Measurements from ENCODE around the gene CCR1. TPM values are rescaled to one million over a fixed set of nuclear protein-coding genes. Genes with fewer than 3 reads are reported as not detected.

CCR1 gene
- total RNA-seq, result 1 to 10 TPM in 3 of 4 donors, under 1 TPM in 1; 0.77 to 9.1 (median 4.3) TPM

DNA sequence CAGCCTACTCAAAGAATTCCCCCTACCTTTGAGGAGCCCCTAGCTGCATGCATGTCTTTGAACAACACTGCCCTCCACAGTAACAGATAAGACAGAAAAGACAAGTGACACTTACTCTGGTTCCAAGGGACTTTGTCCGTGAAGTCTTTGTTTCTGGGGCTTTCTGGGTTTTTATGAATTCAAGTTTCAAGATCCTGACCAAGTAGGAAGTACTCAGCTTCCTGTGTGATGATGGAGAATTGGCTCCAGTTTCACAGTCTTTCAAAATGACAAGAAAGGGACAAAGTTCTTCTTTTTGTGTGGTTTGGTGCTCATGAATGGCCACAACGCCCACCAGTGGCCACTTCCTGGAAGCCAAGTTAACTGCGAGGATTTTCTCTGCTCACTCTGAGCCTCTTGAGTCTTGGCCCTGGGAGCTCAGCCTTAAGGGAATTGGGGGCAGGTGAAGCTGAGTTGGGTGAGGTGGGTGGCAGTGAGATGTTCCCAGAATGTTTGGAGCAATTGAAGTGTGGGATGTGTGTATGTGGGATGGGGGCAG, at the start of gene CCR1:
Gene CCR1, minus strand, starts transcription at position 147 of the 538 bp plus-strand sequence. CDS start 4,000 bp downstream, outside the sequence.
- no peak within 1 kb of the TSS for H3K27ac ChIP-seq
- no peaks in the 10 kb centered on the region for H3K36me3 ChIP-seq
- TF ChIP-seq POLR2A (IDR thresholded peaks at IDR 0.05), result no peak
- TF ChIP-seq, protein P1, sequence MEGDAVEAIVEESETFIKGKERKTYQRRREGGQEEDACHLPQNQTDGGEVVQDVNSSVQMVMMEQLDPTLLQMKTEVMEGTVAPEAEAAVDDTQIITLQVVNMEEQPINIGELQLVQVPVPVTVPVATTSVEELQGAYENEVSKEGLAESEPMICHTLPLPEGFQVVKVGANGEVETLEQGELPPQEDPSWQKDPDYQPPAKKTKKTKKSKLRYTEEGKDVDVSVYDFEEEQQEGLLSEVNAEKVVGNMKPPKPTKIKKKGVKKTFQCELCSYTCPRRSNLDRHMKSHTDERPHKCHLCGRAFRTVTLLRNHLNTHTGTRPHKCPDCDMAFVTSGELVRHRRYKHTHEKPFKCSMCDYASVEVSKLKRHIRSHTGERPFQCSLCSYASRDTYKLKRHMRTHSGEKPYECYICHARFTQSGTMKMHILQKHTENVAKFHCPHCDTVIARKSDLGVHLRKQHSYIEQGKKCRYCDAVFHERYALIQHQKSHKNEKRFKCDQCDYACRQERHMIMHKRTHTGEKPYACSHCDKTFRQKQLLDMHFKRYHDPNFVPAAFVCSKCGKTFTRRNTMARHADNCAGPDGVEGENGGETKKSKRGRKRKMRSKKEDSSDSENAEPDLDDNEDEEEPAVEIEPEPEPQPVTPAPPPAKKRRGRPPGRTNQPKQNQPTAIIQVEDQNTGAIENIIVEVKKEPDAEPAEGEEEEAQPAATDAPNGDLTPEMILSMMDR (IDR thresholded peaks at IDR 0.05), result no peak
- no peaks in the 10 kb centered on the region for H3K4me1 ChIP-seq
- H3K4me3 ChIP-seq, result no peak within 1 kb of the TSS
- H3K27me3 ChIP-seq, result no peaks in the 10 kb centered on the region
- DNase-seq, result no peak
- H3K9me3 ChIP-seq, result no peaks in the 10 kb centered on the region
- intact Hi-C loops (cut with DNase I; ENCODE audit: low total_unique reads), result no loop called here

DNA sequence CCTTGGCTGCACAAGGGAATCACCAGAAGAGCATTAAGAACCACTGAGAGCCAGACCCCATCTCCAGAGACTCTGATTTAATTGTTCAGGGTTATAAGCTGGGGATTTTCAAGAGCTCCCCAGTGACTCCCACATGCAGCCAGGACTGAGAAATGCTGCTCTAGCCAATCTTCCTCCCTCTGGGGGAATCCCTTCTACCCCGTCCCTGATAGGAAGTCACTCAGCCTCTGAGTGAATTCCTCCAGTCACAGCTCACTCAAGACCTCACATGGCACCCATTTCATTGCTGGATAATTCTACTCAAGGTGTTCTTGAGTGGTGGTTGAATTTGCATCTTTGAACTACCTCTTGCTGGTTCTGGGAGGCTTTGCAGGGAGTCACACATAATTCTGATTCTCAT, 44.9 kb upstream of the CCR1 start:
- no peaks in the 10 kb centered on the region for H3K27me3 ChIP-seq
- TF ChIP-seq POLR2A (IDR thresholded peaks at IDR 0.05), result no peak
- TF ChIP-seq, protein P1 (IDR thresholded peaks at IDR 0.05), result no peak
- intact Hi-C loops (cut with DNase I; ENCODE audit: low total_unique reads), result no loop called here
- H3K9me3 ChIP-seq, result no peaks in the 10 kb centered on the region
- H3K4me3 ChIP-seq, result no peak overlapping the region
- DNase-seq, result no peak
- H3K36me3 ChIP-seq, result no peaks in the 10 kb centered on the region
- H3K4me1 ChIP-seq, result no peaks in the 10 kb centered on the region
- no peak overlapping the region for H3K27ac ChIP-seq

DNA sequence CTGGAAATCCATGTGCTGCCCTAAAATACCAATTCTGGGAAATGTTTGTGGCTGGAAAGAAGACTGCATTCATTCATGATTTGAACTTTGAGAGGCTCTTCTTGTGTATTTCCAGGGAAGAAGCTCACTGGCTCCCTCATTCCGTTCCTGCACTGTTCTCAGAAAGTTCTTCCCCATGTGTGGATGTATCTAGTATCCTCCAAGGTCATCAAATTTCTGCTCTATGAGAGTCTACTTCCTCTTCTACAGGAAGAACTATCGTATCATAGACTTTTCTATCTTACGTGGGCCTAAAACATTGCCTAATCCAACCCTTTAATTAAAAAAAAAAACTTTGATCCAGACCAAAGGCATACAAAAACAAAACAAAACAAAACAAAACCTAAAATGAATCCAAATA, 37.0 kb upstream of the CCR1 start:
- intact Hi-C loops (cut with DNase I; ENCODE audit: low total_unique reads), result no loop called here
- DNase-seq, result no peak
- H3K9me3 ChIP-seq, result no peaks in the 10 kb centered on the region
- H3K27ac ChIP-seq, result no peak overlapping the region
- H3K4me3 ChIP-seq, result no peak overlapping the region
- TF ChIP-seq POLR2A (IDR thresholded peaks at IDR 0.05), result no peak
- TF ChIP-seq, protein P1 (IDR thresholded peaks at IDR 0.05), result no peak
- no peaks in the 10 kb centered on the region for H3K36me3 ChIP-seq
- no peaks in the 10 kb centered on the region for H3K4me1 ChIP-seq
- H3K27me3 ChIP-seq, result no peaks in the 10 kb centered on the region

DNA sequence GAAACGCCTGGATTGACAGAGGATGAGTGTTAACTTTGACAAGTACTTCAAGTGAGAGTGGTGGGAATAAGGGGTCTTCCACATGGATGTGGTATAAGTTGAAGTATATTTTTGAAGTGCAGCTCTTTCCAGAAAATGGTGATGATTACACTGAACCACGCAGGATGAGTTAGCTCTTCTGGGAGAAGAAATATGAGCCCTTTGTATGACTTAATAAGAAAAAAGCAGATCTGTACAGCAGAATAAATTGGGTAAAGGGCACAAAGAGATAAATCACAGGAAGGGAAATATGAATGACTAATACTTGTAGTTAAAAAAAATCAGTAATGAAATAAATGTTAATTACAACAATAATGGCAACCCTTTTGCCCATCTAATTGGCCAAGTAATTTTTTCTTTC, 35.4 kb upstream of the CCR1 start:
- no peak for DNase-seq
- no peaks in the 10 kb centered on the region for H3K9me3 ChIP-seq
- no peak for TF ChIP-seq POLR2A (IDR thresholded peaks at IDR 0.05)
- TF ChIP-seq, protein P1 (IDR thresholded peaks at IDR 0.05), result no peak
- H3K36me3 ChIP-seq, result no peaks in the 10 kb centered on the region
- no peak overlapping the region for H3K27ac ChIP-seq
- H3K27me3 ChIP-seq, result no peaks in the 10 kb centered on the region
- no peak overlapping the region for H3K4me3 ChIP-seq
- no peaks in the 10 kb centered on the region for H3K4me1 ChIP-seq
- intact Hi-C loops (cut with DNase I; ENCODE audit: low total_unique reads), result no loop called here

GRCh38 chr3:46242120-46242519, 34.0 kb upstream of the CCR1 start, which contains the start of gene CCR3:
Gene CCR3, plus strand, starts transcription at chr3:46242460. Its CDS starts 22,699 bp downstream, at chr3:46265159.
- TF ChIP-seq, protein P1 (IDR thresholded peaks at IDR 0.05), result no peak
- TF ChIP-seq POLR2A (IDR thresholded peaks at IDR 0.05), result no peak
- Histone ChIP-seq H3K27ac (no peak within 1 kb of the TSS), H3K4me1 (no peaks in the 10 kb centered on the region), H3K27me3 (no peaks in the 10 kb centered on the region), H3K36me3 (no peaks in the 10 kb centered on the region), H3K4me3 (no peak within 1 kb of the TSS), H3K9me3 (no peaks in the 10 kb centered on the region)
- intact Hi-C loops (cut with DNase I; ENCODE audit: low total_unique reads), result no loop called here
- no peak for DNase-seq

Data from uterus (tissue), 4 donors.